GM18868 (cell line): Measurements from ENCODE around the gene GAP43.

Experiments
- ATAC-seq: cut with Tn5 transposase; IDR thresholded peaks from one replicate; pipeline ENCODE4 v1.9.1; 2021; ENCODE audit warnings: mild to moderate bottlenecking, moderate library complexity; ENCODE audit not compliant: unreplicated experiment

GAP43 gene

DNA sequence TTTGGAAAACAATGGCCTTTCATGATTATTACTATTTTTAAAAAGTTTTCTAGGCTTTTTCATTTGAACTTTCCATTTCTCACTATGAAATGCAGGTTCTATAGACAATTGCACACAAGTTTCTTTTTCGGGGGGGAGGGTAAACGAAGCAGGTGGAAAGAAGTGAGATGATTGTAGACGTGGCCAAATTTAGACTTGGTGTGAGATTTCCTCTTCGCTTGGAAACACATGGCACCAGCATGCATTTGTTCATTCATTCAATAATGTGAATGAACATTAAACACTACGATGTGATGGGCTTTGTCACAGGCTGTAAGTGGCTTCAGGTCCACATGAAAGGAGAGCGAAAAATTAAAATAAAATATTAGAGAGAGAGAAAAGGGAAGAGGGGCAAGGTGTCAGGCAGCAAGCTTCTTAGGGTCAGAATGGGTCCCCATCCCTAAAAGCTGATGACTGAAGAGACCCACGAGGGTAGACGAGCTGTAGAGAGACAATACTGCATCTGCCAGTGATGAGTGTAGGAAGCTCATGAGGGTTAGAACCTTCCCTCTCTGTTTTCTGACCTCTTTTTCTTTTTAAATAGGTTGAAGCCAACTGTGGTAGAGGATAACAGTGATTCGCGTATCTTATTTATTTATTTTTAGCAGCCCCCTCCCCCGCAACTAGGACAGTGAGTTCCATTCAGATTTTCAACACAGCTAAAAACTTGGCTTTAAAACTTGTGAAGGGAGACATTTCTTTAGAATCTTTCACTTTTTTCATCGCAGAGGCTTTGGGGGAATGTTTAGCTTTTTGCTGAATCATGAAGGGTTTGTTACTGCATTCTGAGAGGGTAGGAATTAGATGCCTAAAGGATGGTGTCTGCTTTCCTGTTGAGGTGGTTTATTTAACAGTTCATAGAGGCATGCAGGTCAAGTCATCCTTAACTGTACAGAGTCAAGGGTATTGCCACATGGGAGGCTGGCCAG is 36.2 kb downstream of the GAP43 start:
- ATAC-seq = peak; percentile 27

DNA sequence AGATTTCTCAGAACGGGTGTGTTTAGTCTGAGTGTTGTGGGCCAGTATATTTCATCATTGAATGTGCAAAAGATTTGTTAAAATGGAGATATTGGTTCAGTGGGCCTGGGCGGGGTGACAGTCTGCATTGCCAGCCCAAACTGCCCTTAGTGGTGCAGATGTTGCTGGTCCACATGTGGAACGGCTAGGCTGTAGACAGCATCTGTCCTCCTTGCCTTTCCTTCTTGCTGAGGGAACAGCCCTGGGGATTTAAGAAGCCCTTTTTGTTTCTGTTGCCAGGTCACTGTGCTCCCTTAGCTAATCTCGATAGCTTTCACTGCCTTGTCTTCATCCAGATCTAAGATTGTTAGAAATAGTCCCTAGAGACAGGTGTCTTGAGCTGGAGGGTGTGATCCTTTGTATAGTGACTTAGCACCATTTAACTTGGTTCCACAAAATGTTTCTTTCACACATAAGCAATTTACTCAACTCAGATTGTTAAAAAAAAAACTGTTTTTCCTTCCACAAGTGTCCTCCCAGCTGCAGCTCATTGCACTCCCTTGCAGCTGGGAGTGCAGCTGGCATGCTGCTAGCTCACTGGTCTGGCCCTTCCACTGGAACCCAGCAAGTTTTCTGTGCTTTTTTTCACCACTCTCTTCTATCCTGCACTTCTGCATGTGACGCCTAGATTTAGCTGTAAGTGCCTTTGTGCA is 37.5 kb downstream of the GAP43 start:
- ATAC-seq = no peak

DNA sequence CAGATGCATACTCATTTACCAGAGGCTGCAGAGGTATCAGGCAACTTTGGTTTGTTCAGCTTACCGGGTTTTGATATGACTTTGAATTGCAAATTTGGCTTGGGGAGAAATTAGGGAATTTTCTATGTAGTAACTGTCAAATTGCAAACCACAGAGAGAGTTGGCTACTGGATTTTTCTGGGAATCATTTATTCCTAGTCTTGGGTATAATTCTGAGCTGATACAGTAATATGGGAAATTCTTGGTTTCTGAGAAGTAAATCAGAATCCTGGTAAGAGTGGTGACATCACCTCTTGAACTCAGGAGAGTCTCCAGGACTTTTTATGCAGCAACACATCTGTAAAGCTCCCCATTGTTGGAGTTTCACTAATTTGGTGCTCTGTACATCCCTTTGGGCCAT is 39.0 kb downstream of the GAP43 start:
- no peak for ATAC-seq

DNA sequence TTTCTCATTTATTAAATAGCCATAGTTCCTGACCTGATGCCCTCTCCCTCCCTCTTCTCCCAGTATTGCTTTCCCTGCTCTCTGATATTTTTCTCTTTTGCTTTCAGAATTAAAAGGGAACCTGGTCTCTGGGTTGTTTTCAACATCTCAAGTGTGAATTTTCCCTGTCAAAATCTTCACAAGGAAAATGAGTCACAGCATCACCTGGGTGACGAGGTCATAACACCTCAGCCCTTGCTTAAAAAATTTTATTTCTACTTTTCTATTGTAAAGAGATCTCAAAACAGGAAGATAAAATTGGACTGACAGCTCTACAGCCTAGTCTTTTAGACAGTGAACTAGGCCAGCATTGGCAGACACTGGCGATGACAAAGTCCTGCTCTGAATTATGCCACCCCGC is 40.1 kb downstream of the GAP43 start:
- ATAC-seq = no peak

DNA sequence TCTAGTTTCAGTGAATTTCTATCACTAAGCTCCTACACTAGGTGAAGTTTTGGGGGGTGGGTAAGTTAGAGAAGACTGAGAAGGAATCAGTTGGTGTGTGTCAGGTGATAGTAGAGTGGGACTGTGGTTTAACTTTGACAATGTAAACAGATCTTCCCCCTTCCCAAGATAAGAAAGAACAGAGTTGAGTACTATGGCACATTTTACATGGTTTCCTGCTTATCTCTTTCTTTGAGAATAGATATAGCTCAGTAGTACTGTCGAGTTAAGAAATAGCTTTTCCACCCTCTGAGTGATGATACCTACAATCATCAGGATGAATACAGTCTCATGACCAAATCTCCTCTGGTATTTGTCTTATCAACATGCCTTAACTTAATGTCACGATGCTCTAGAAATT is 42.8 kb downstream of the GAP43 start:
- no peak for ATAC-seq

DNA sequence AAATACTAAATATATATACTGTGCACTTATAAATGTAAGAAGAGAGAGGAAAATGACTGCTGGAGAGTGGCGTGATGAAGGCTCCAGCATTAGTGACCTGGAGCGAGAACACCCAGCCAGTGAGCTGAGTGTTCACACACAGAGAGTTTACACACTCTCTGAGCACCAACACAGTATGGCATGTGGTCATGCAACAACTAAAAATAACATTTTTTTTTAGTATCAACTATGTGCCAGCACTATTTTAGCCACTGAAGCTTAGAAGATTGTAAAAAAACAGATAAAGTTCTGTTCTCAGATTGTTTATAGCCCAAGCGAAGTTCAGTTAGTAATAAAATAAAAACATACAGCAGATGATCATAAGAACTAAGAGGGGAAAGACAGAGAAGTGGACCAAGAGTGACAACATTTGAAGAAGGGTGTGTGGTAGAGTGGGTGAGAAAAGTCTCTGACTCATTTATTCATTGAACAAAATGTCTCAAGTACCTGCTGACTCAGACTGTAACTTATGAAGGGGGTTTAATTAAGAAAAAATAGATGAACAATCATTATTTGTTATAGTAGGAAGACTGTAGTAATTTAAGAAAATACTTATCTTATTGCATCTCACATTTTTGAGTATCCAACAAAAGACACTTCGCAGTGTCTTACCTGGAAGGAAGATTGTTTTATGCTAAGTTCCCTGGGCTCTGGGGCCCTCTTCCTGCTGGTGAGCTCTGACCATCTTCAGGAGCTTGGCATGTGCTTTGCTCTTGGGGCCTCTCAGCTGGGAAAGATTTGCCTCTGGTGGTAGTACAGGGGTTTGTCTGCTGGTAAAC is 43.8 kb downstream of the GAP43 start:
- ATAC-seq = peak; percentile 82

DNA sequence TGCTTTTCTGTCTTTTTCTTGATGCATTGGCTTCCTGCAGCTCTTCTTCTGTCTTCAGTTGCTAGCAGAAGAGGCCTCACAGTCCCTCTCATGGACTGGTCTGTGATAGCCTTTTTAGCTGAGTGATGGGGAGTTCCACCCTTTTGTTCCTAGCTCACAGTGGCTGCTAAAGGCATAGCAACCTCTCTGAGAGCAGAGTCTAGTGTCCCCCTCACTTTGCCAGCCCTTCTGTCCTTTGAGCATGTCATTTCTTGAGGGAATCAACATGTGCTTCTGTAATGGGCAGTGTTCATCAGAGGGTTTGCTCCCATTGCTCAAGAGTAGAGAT is 44.4 kb downstream of the GAP43 start:
- peak; percentile 37 for ATAC-seq

DNA sequence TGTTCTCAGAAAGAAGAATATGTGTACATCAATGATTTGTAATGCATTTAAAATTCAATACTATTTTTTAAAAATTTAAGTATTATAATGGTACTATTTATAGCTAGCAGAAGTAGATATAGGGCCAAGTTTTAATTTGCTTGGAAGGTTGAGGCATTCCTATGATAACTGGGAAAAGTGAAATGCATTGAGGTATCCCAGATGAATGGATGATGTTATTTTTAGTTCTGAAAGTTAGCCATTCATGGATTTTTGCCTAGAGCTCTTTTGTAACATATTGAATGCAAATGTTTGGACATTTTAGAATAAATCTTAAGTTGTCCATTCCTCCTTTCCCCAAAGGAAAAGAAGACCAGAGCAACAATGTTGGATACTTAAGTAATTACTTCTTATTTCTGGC is 47.6 kb downstream of the GAP43 start:
- ATAC-seq = no peak

DNA sequence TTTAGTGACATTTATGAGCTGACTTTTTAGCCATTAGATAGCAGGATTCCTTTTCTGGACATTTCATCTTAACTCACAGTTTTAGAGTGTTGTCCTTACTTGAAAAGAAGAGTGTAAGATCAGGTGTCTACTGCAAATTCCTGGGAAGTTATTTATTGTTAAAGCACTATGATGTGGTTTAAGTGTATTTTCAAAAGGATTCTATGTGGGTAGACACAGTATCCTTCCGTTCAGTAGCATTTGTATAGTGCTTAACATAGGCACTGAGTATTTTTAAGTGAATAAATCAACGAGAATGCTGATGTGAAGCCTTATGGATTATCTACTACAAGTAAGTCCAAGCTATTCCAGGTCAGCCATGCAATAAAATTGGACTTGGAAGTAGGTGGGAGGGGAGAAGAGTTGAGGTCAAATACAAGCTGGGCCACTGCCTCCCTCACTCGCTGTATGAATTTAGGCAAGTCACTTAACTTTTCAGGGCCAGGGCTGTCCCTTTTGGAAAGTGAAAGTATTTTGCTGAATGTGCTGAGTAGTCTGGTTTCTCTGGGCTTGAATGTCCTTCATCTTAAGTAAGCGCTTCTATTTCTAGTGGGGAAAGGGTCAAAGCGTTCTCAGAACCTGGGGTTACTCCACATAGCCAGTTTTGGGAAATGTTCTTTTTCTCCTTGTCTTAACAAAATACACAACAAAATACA is 48.6 kb downstream of the GAP43 start:
- ATAC-seq = no peak

DNA sequence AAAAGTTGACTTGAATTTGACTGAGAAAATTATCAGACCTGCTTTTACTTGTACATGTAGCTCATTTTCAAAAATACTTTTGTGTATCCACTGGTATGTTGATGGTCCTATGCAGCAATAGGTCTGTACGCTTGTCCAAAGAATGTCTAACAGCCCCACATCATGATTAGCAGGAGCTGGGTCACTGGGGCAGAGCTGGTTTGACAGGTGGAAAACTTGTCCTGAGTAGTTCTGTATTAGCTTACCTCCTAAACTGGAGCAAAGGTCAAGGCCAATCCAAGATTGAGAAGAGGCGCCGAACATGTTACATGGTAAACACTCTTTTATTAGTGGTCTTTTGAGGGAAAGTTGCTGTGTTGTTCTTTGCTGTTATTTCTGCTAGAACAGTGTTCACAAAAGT is 50.6 kb downstream of the GAP43 start:
- no peak for ATAC-seq

DNA sequence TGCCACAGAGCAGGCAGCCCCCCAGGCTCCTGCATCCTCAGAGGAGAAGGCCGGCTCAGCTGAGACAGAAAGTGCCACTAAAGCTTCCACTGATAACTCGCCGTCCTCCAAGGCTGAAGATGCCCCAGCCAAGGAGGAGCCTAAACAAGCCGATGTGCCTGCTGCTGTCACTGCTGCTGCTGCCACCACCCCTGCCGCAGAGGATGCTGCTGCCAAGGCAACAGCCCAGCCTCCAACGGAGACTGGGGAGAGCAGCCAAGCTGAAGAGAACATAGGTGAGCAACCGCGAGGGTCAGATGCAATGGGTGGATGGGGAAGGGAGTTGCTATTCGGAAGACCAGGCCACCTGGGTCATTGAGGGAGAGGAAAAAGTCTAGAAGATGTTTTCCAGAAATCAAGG is 53.0 kb downstream of the GAP43 start:
- ATAC-seq = no peak

DNA sequence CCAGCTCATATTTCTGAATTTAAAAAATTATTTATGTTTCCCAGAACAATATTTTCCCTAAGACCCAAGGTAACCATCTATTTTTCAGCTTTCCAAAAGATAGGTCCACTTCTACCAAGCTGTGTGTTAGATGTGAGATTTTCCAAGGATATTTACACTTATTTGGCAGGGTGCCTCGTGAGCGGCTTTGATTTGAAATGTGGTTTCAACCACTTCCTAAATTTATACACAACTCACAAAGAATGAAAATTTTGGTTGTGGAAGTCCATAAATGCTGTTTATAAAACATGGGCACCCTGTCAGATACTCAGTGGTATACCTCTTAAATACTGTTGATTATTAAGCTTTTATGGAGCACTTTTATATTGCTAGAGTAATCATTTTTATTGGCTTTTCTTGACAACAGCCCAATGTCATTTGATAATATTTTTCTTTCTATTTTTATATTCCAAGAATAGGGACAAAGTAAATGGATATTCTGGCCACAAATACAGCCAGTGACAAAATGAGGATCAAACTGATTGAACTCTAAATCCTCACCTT is 57.6 kb downstream of the GAP43 start:
- no peak for ATAC-seq

DNA sequence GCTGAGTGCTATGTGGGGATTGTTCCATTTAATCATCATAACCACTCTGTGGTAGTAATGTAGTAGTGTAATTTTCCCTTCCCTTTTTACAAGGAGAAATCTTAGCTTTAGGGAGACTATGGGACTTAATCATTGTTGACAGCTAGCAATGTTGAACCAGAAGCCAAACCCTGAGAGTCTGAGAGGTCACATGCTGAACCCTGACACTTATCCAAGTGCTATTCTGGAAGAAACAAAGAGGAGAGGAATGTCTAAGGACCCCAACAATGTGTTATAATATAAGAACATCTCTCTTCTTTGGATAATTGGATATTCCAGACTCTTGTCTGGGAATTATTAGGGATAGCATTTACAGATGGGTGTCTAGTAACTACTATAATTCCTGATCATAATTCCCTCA is 58.4 kb downstream of the GAP43 start:
- no peak for ATAC-seq

DNA sequence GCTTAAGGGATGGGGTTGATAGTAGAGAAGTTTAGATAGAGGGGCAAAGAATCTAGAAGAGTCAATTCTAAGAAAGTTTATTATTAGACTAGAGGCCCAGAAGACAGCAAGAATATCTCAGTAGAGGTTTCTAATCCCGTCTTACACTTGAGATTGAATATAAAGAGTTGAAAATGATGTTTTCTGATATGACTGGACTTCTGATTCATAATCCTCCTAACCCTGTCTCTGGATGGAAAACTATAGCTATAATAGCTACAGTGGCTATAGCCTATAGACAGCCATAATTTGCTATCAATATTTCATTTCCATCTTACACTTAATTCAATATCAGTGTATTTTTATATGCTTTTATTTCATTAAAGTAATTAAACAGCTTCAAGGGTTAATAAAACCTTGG is 60.0 kb downstream of the GAP43 start:
- no peak for ATAC-seq

DNA sequence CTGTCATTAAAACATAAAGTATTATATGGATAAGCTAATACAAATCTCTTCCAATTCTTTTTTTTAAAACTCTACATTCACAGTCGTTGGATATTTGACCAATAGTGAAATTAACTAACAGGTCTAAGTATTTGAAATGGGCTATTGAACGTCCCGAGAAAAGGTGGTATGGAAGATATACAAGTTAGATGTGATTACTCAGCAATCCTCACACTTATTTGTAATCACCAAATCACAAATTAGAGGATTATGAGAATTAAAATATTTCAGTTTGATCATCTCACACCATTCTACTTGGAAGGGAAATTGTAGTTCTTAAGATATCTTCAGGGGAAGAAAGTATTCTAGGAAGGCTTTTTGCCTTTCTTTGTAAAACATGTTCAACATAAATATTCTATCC is 60.5 kb downstream of the GAP43 start:
- no peak for ATAC-seq

DNA sequence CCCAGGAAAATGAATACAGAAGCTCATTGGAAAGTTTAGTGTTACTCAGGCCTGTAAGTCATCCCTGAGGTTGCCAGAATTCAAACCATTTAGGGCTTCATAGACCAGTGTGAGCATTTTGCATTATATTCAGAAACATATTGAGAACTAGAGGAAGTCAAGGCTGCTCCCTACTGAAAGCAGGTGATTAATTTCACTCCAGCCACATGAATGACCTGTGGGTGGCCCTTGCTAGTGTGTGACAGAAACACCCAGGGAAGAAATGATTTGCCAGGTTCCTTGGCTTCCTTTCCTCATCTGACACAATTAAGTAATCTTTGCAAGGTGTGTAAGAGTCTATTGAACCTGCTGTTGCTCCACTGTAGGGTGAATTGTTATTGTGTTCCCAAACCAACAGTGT is 61.8 kb downstream of the GAP43 start:
- peak; percentile 74 for ATAC-seq

DNA sequence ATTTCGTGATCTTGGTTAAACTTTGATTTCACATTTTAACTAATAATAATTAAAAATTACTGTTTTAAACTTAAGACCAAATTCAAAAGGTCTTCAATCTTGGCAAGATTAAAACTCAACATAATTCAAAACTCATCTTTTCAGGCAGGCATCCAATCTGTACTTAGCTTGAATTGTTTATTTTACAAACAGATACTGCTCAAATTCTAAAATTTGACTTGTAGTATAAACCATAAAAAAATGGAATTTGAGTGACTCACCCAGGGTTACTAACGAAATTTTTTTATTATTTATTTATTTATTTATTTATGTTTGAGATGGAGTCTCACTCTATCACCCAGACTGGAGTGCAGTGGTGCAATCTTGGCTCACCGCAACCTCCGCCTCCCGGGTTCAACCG is 64.4 kb downstream of the GAP43 start:
- ATAC-seq = no peak

DNA sequence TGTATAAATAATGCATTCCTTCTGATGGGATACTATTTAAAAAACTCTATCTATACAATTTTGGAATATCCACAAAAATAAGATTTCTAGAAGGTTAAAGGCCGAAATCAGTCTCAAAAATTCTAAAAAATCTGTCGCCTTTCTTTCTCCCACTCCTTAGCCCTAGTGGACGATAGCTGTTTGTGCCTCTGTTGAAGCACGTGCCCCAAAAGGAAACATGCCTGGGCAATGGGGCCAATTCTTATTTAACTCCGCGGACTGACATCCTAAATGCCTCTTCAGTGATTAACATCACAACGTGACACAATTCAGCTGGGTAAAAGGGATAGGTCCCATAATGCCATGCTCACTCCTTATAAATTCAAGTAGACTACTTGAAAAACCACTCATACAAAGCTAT is 65.1 kb downstream of the GAP43 start:
- ATAC-seq = no peak

DNA sequence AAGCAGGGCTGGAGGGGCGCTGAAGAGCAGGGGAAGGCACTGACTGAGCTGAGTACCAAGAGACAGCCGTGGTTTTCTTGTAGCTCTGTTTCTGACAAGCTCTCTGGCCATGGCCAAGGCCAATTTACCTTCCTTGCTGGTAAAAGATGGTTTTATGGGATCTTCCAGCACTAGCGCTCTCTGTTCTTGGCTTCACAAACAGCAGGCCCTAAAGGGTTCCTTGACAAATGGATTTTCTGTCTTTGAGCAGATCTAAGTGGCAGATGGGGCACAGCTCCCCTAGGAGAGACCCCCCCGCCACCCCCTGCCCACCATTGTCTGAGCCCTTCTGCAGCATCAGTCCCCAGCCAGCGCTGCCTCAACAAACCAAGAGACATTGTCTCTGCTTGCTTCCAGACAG is 66.6 kb downstream of the GAP43 start:
- ATAC-seq = no peak

DNA sequence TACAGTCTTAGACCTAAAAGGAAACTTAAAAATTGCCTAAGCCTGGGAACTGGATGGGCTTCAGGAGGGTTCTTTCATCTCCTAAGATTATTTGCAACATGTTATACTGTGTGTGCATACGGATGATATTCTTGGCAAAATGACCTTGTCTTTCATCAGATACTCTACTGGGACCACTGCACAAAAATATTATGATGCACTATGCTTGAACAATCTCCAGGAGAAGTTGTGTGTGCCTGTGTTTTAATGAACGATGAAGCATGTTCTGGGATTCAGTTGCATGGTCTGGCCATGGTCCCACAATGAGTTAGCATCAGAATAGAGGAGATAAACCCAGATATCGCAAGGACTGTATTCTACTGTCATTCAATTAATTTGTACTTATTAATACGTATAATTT is 68.7 kb downstream of the GAP43 start:
- no peak for ATAC-seq
